GM03348 (cell line): ENCODE data around the gene COL4A6.

Experiments
- DNase-seq: peaks from one replicate; pipeline ENCODE4 v3.0.0; 2012; ENCODE audit warnings: low spot score

Gene COL4A6

DNA sequence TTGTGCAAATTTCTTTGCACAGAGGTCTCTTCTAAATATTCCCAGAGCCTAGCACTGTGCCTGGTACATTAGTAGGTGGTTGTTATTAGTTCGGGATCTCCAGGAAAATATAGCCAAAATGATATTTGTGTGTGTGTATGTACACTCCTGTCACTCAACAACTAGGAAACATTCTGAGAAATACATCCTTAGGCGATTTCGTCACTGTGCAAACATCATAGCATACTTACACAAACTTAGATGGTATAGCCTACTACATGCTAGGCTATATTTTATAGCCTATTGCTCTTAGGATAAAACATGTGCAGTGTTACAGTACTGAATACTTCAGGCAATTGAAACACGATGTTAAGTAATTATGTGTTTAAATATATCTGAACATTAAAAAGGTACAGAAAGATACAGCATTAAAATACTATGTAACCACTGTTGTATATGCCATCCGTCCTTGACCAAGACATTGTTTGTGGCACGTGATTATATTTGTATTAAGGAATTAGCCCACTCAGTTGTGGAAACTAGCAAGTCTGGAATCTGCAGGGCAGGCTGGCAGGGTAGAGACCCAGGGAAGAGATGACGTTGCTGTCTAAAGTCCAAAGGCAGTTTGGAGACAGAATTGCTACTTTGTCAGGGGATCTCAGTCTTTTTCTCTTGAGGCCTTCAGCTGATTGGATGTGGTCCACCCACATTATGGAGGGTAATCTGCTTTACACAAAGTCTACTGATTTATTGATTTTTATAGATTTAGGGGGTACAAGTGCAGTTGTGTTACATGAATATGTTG lies 106.9 kb downstream of the COL4A6 start:
- no peak for DNase-seq

DNA sequence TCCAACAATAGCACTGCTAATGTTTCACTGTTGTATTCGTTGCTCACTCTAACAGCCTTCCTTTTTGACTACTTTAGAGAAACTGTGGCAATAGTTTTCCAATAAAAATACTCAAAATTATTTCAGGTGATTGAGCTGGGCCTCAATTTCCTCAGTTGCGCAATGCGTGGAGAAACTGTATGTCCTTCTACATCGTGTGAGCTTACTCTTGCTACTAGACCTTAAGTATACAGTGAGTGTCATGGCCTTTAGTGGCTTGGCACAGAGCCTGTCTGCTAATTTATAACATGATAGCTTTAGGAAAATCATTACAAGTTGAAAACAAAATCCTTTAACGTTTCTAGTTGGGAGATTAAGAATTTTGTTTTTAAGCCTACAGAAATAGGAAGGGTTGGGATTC lies 114.5 kb downstream of the COL4A6 start:
- no peak for DNase-seq

DNA sequence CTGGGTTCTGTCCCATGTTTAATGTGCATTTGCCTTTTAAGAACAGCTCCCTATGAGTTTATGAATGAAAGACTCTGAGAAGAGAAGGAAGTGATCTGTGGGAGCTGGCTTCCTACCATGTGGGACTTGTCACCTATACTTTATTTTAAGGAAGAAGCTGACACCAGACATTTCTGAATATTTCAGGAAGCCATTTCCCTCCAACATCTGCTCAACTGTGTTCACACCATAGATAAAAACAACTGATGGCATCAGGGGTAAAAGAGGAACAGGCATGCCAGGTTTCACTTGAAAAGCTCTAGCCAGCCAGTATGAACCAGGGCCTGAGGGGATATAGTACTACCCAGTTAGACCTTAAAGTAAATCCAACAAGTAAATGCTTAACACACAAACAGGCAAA lies 116.0 kb downstream of the COL4A6 start:
- DNase-seq: no peak

DNA sequence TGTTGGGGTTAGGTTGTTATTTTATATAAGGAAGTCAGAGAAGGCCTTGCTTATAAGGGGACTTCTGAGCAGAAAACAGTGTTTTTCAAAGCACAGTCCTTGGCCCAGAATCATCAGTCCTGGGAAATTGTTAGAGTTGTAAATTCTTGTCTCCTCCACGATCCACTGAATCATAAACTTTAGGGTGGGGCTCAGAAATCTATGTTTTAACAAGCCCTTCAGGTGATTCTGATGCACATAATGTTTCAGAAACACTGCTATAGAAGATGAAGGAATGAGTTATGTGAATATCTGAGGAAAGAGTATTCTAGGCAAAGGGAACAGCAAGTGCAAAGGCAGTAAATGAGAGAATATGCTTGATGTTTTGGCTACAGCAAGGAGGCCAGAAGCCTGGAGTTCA lies 121.8 kb downstream of the COL4A6 start:
- DNase-seq: no peak

DNA sequence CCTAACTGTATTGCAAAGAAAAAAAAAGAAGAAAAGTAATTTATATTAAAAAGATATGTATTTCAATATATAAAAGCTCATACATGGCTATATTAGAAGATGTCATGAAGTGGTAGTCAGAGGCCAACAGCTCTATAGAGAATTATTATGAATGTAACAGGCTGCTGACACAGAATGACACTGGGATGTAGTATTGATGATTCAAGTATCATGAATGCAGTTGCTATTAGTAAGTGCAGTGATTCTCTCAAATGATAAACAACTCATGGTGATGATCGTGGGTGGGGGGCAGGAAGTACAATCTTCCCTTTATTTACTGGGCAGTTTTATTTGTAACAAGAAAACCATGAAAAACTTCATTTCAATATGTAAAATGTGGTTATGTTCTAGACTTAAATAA lies 124.6 kb downstream of the COL4A6 start:
- peak; percentile 1 for DNase-seq

DNA sequence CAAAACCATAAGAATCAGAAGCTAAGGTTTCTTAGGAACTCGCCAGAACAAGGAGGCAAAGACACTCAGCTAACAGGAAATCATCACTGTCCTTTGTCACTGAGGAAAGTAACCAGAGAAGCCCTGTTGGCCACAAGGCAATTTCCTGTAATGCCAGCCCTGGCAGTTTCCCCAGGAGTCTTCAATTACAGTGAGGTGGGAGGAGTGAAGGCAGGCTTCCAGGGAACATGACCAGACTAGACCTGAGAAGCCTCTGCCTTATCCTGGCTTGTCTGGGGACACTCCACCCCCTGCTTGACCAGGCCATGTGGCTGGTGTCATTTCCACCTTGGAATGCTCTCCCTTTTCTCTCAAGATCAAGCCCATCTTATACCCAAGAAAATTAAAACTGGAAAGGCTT lies 125.3 kb downstream of the COL4A6 start:
- DNase-seq: peak; percentile 13

DNA sequence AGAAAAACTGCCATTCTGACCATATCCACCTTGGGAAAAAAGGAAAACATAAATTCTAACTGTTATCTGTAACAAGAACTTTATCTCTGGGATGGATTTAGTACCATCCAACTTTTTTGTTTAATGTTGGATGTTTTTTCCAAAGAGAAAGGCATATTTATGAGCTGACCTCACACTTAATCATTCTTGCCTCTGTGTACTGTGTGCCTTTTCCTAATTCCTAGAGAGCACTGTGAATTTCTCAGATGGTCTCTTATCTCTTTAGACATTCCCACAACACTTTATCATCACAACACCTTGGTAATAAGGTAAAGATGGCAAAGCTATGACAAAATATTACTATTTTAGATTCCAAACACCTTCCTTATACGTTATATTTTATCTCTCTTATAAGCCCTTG lies 126.2 kb downstream of the COL4A6 start:
- no peak for DNase-seq

DNA sequence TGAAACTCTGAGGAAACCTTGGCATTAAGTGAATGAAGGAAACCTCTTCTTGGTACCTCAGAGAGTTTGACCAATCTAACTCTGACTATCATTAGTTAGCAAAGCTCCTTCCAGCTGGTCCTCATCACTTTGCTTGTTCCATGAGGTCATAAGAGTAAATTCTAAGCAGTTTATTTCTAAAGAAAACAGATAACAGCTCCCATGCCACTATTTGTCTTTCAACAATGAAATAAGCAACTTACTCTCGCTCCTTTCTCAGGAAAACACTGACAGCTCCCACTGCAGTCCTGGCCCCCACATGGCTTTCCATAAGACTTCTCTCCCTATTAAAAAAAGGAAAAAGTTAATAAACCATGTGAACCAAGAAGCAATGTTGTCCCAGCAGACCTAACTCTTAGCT lies 127.7 kb downstream of the COL4A6 start:
- DNase-seq: no peak

DNA sequence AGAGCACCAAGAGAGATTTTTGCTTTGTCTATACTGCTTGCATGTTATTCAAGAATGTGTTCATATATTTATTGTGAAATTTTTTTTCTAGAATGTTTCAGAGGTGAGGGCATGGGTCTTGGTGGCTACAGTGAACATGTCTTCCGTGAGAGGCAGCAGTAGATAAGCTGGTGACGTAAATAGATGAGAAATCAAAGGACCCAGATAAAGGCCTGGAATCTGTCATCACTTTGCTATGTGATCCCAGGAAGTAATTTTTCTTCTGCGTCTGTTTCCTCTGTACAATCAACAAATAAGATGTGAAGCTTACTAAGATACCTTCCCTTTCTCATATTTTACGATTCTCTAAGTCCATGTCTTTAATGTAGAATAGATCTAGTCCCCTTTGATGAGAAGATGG lies 129.1 kb downstream of the COL4A6 start:
- no peak for DNase-seq

DNA sequence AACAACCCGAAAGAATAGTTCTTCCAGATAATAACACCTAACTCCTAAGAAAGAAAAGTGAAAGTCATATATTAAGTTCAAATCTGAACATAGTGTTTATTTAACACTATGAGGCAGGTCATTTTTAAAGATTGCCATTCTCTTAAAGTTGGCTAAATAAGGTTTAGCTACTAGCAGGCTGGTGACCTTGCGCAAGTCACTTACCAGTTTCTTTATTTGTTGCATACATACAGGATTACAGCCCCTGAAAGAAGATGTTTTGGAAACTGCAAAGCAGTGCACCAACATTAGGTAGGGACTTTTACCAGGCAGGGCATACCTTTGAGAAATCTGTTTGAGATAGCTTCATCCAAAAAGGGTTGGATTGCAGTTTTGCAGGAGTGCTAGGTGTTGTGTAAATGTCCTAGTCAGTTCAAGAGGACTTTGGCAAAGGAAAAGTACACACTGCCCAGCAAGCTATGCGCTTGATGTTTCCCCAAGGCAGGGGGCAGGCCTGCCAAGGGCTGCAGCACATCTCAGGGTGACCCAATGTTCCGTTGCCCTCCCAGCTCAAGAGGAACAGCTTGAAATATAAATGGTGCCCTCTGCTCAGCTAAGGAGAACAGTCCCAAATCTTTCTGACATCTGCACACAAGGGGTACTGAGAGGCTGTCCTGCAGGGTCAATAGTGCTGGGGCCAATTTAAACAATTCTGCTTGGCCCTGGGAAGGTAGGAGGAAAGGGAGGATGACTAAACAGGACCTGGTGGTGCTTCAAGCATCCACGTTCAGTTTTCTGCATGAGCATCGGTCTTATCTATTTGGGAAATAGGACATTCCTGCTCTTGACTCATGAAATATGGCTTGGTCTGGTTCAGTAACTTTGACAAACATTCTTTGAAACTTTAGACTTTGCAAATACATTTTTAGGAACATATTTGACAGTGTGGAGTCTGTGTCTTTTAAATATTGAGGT lies 130.8 kb downstream of the COL4A6 start:
- DNase-seq: no peak

DNA sequence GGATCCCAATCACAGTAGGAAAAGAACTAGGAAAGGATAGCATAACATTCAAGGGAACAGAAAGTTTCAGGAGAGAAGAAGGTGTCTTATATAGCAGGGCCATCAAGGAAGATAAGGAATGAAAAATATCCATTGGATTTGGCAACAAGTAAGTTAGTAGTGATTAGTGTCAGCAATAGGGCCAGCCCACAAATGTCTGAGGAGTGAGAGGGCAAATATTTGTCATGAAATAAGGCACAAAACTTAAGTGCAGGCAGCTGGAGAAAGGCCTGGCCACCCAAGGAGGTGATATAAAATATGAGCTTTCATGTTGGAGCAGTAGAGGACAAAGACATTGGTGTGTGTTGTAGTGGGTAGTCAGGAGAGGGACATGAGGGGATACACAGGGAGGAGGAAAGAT lies 132.1 kb downstream of the COL4A6 start:
- DNase-seq: no peak

DNA sequence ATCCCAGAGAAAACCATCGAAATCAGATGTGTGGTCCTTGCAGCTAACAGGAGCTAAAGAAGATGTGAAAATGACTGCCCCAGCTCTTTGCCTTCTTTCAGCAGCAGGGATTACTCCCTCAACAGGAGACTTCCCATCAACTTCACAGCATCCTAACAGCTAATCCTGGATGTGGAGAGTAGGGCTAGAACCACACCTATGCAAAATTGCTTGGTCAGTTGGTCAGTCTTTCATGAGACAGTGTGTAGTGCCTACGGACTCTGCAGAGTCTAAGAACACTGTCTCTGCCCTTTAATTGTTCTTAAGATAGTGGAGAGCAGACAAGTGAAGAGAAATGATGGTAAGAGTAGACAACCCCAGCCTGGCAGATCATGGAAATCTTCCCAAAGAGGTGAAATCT lies 133.5 kb downstream of the COL4A6 start:
- no peak for DNase-seq

DNA sequence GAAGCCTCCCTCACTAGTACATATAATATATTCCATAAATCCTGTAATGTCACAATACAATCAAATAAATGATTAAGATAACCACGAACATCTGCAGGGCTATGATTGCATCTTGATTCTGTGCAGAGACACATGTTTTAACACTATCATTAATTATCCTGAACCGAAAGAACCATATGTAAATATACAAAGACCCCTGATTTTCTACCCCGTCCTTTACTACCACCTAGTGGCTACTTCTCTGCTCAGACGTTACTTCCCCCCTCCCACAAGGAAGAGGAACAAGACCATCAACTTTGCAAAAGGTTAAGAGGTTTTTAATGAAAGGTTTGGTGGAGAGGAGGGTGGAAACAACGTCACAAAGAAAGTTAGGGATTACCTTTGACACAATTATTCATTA lies 134.0 kb downstream of the COL4A6 start:
- no peak for DNase-seq

DNA sequence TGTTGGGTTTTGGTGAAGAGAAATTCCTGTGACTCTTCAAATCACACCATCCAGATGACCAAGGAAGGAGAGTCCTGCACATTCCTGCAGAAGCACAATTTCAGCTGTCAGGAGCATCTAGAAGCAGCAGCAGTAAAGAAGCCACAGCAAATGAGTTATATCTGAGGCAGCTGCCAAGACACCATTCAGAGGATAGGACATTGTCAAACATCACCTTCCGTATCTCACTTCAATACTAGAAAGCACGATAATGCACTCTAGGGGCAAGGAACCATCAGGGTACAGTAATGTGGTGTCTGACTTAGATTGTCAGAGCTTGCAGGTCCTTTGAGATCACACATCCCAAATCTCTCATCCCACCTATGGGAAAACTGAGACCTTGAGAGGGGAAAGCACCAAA lies 134.5 kb downstream of the COL4A6 start:
- DNase-seq: no peak

DNA sequence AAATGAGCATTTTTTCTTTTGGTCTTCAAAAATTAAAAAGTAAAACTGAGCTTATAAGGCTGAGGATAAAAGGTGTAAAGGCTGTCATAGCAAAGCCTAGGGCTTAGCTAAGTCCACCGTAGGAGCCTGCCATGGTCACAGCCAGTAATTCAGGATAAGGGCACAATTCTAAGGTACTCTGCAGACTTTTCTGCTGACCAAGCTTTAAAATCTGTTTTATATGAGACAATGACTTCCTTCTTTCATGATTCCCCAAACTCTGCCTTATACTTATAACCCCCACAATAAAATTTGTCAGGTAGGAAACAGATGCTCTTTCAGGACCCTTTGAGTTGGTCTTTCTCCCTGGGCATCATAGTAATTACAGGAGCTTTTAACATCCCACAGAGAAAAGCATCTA lies 138.5 kb downstream of the COL4A6 start:
- DNase-seq: no peak

DNA sequence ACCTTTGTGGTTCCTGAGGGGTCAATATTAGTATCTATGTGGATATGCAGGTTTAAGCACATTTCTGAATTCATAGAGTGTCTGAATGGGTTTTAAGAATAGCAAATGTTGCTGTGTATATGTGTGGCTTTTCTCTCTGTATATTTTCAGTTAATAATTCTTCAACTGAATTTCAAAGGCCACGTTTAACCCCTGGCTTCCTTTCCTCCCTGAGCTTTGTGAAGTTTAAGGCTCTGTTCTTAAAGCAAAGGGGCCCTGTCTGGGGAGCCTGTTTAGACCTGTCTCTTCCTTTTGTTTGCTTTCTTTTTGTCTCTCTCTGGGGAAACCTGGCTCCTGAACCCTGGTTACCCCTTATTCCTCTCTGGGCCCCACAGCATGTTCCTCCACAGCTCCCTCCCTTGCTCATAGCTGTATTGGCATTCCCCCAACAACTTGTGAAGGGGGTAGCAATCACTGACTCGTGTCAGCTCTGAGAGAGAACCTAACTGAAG lies 139.1 kb downstream of the COL4A6 start:
- DNase-seq: no peak

DNA sequence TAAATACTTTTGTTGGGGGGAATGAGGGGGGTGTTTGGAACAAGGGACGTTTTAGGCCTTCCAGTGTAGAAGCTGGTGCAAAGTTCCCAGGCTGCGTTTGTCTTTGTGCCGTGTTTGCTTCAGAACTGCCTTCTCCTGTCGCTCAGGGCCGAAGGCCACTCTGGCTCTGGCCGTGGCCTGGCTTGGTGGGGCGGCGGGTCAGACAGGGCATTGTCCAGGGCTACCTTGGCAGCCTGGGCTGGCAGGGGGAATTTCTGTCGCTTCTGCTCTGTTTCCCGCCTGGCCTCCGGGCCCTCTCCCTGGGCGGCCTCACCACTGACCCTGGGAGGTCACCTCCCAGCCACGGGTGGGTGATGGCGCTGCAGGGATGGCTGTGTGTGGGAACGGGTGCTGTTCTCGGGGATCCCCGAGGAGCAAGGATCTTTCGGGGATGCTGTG lies 140.0 kb downstream of the COL4A6 start:
- DNase-seq: no peak

DNA sequence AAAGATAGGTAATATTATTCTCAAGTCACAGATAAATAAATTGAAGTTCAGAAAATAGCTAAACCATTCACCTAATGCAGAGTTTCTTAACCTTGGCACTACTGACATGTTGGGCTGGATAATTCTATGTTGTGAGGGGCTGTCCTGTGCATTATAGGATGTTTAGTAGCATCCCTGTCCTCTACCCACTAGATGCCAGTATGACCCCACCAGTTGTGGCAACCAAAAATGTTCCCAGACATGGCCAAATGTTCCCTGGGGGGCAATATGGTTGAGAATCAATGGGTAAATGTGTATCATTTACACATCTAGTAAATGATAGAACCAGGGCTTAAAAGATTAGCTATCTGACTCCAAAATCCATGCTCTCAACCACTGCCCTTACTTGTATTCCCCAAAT lies 140.9 kb downstream of the COL4A6 start:
- no peak for DNase-seq

DNA sequence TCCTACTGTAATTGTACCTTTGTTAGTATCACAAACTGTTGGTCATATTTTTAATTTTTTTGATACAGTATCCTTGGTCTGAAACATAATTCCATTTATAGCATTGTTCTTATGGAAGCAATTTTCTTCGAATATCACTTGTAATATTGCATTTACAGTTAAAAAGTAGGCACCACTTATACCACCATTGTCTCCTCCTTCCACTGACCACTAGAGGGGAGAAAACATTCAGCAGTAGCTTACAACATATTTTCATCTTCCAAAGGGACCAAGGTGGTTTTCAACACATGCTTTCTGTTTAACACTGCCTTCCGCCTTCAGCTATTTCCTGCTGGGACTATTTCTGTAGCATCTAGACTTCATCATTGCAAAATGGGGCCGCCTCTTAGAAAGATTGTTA lies 146.2 kb downstream of the COL4A6 start:
- DNase-seq: no peak

DNA sequence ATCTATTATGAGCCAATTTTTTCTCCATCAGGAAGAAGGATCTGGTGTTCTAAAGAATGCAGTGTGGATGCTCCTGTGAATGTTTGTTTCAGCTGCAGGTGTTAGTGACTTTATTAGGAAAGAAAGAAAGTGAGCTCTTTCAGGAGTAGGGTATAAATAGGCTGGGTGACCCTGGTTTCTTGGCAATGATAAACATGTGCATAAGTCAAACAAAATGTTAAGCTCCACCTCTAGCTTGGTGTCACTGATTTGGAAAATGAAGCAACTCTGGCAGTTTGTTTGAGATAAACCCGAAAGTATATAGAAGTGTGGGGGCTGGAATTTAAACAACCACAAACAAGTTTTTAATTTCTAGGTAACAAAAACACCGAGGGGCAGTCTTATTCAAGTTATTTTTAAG lies 152.3 kb downstream of the COL4A6 start:
- DNase-seq: no peak

DNA sequence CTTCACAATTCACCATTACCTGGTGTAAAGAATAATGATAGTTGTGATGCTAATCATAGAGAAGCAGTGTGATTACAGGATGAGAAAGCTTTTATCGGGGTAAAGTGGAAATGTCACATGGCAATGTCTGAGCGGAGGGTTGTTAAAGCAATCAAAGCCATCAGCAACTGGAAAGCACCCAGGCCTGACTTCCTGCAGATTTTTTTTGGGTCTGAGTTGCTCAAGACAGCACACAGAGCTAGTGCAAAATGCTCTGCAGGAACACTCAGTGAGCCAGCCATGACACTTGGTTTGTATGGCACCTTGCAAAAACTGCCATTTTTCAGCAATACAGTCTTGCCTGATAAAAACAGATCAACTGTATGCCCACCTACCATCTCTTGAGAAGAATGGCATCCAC lies 152.9 kb downstream of the COL4A6 start:
- DNase-seq: no peak

DNA sequence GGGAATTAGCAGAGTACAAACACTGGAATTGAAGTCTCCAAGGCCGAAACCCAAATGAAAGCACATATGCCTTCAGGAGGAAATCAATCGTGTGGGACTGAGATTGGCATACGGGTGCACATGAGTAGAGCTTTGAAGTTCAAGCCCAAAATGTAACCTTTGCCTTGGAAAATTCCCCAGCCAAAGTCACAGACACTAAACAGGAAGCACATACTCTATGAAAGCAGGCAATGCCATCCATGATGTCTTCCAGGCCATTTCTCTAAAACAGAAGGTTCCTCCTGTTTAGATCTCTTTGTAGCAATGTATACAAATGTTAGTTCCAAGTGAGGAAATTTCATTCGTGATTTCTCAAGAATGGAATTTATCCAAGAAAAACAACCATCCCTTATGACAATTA lies 162.5 kb downstream of the COL4A6 start:
- DNase-seq: no peak

DNA sequence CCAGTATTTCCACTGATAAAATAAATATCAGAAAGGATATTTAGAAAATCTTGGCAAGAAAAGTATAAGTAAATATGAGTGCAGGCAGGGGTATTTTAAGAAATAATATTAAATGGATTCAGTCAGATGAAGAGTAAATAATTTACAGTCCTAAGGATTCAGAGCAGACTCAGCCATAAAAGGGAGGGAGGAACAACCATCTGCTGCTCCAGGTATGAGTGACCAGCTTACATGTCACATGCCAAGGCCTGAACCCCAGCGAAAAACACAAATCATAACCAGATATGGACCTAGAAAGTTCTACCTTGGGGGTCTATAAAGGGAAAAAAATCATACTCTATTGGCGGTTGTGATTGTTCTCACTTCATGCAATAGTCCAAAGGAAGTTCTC lies 166.8 kb downstream of the COL4A6 start:
- no peak for DNase-seq
